Measurements from ENCODE around the gene GTSE1. TPM values are rescaled to one million over a fixed set of nuclear protein-coding genes. Genes with fewer than 3 reads are reported as not detected.

GTSE1 gene
- total and polyA plus RNA-seq, 4 donors: 1.0 to 2.3 (median 1.2) TPM

- peaks cover 0 to 8% (median 0%) of the 10 kb centered on the region in 5 donors for H3K4me1 ChIP-seq (ENCODE audit: control insufficient read depth in 5 of 5, insufficient read depth in 5 of 5, low read length in 5 of 5)
- no peaks in the 10 kb centered on the region for H3K27me3 ChIP-seq (ENCODE audit: control insufficient read depth in 3 of 3, insufficient read depth in 3 of 3, low read length in 2 of 3)
- no peak overlapping the region for H3K9ac ChIP-seq (ENCODE audit: insufficient read depth in 1 of 2, low read length in 2 of 2)
- no peak for DNase-seq
- peaks cover 0 to 6% (median 0%) of the 10 kb centered on the region in 4 donors for H3K9me3 ChIP-seq (ENCODE audit: control insufficient read depth in 4 of 4, insufficient read depth in 3 of 4, low read length in 3 of 4)
- peaks cover 0 to 5% (median 0%) of the 10 kb centered on the region in 4 donors for H3K36me3 ChIP-seq (ENCODE audit: control insufficient read depth in 4 of 4, insufficient read depth in 4 of 4, low read length in 4 of 4)
- H3K27ac ChIP-seq (ENCODE audit: low read depth in 1 of 2, low read length in 1 of 2): no peak overlapping the region
- no peak for ATAC-seq (ENCODE audit: insufficient read depth, low FRiP score)
- H3K4me3 ChIP-seq: no peak overlapping the region
- TF ChIP-seq CTCF (IDR thresholded peaks at IDR 0.05; ENCODE audit: control extremely low read depth, extremely low read depth): no peak
- WGBS, 2 donors: 91% methylated on average over 2 of the region's 2 CpGs
Measured at GRCh38 chr22:46371623-46372226, 75.1 kb downstream of the GTSE1 start.

- Histone ChIP-seq H3K27ac (ENCODE audit: low read depth in 1 of 2, low read length in 1 of 2) (no peak overlapping the region), H3K9ac (ENCODE audit: insufficient read depth in 1 of 2, low read length in 2 of 2) (no peak overlapping the region), H3K27me3 (ENCODE audit: control insufficient read depth in 3 of 3, insufficient read depth in 3 of 3, low read length in 2 of 3) (no peaks in the 10 kb centered on the region), H3K9me3 (ENCODE audit: control insufficient read depth in 4 of 4, insufficient read depth in 3 of 4, low read length in 3 of 4) (peaks cover 0 to 4% (median 0%) of the 10 kb centered on the region in 4 donors), H3K4me3 (no peak overlapping the region), H3K4me1 (ENCODE audit: control insufficient read depth in 5 of 5, insufficient read depth in 5 of 5, low read length in 5 of 5) (peaks cover 0 to 8% (median under 1%) of the 10 kb centered on the region in 5 donors), H3K36me3 (ENCODE audit: control insufficient read depth in 4 of 4, insufficient read depth in 4 of 4, low read length in 4 of 4) (peaks cover 0 to 5% (median 0%) of the 10 kb centered on the region in 4 donors)
- 90 to 92% methylated on average over 18 of the region's 18 CpGs for WGBS, 2 donors
- TF ChIP-seq CTCF (IDR thresholded peaks at IDR 0.05; ENCODE audit: control extremely low read depth, extremely low read depth): no peak
- no peak for DNase-seq
- no peak for ATAC-seq (ENCODE audit: insufficient read depth, low FRiP score)
Measured at GRCh38 chr22:46372686-46373085, 76.0 kb downstream of the GTSE1 start.

GRCh38 chr22:46373159-46373558 lies 76.5 kb downstream of the GTSE1 start:
- H3K9ac ChIP-seq (ENCODE audit: insufficient read depth in 1 of 2, low read length in 2 of 2): no peak overlapping the region
- no peaks in the 10 kb centered on the region for H3K27me3 ChIP-seq (ENCODE audit: control insufficient read depth in 3 of 3, insufficient read depth in 3 of 3, low read length in 2 of 3)
- H3K27ac ChIP-seq (ENCODE audit: low read depth in 1 of 2, low read length in 1 of 2): no peak overlapping the region
- ATAC-seq (ENCODE audit: insufficient read depth, low FRiP score): no peak
- peaks cover 0 to 4% (median 0%) of the 10 kb centered on the region in 4 donors for H3K9me3 ChIP-seq (ENCODE audit: control insufficient read depth in 4 of 4, insufficient read depth in 3 of 4, low read length in 3 of 4)
- no peak for TF ChIP-seq CTCF (IDR thresholded peaks at IDR 0.05; ENCODE audit: control extremely low read depth, extremely low read depth)
- no peak overlapping the region for H3K4me3 ChIP-seq
- WGBS, 2 donors: 49 to 51% methylated on average over 8 of the region's 8 CpGs
- H3K4me1 ChIP-seq (ENCODE audit: control insufficient read depth in 5 of 5, insufficient read depth in 5 of 5, low read length in 5 of 5): peaks cover 0 to 8% (median 3%) of the 10 kb centered on the region in 5 donors
- DNase-seq: no peak
- peaks cover 0 to 5% (median 0%) of the 10 kb centered on the region in 4 donors for H3K36me3 ChIP-seq (ENCODE audit: control insufficient read depth in 4 of 4, insufficient read depth in 4 of 4, low read length in 4 of 4)
